PC-9 (cell line): ENCODE measurements around the gene WNT7A. TPM values are rescaled to one million over a fixed set of nuclear protein-coding genes. Genes with fewer than 3 reads are reported as not detected.
A peak's percentile ranks its signal among the peaks of the same experiment; 100 is the strongest.

Experiments
- BruUV-seq: library from RNA; stranded (reverse); fragments of 400-500 nt; replicated peaks from 2 replicates; lab custom pipeline; 2021; lab: Mats Ljungman, UMichigan
- CTCF ChIA-PET: fragments of 300-600 bp; sonication (Branson Sonifier 250); formaldehyde crosslinking; loops from one replicate; lab custom pipeline; 2022; ENCODE audit warnings: antibody characterized with exemption; lab: Charles Lee
- POLR2A ChIA-PET: fragments of 300-600 bp; sonication (Branson Sonifier 250); formaldehyde crosslinking; loops from one replicate; lab custom pipeline; 2022; ENCODE audit warnings: antibody characterized with exemption; ENCODE audit not compliant: unreplicated experiment; lab: Charles Lee
- DNase-seq, 2 experiments: peaks; one replicate each; pipeline versions ENCODE4 v3.0.0 to v3.0.0-alpha.2; 2015 to 2022; ENCODE audit warnings: mixed read lengths in 1 of 2
- H2AFZ ChIP-seq: fragments of 200-600 bp; sonication (generic); 2 replicates; pipeline ENCODE4 v1.8.1; 2017; ENCODE audit warnings: antibody characterized with exemption
- H3F3A ChIP-seq: fragments of 200-600 bp; sonication (generic); 2 replicates; pipeline ENCODE4 v1.8.1; 2017; ENCODE audit warnings: antibody characterized with exemption, mild to moderate bottlenecking, low read depth; ENCODE audit not compliant: insufficient read depth
- H3K27ac ChIP-seq: fragments of 200-600 bp; sonication (generic); 2 replicates; pipeline ENCODE4 v1.6.1; 2016; ENCODE audit warnings: mixed run types
- H3K27me3 ChIP-seq: fragments of 200-600 bp; sonication (generic); 2 replicates; pipeline ENCODE4 v1.6.1; 2016; ENCODE audit warnings: low read depth, mixed run types; ENCODE audit not compliant: insufficient read depth
- H3K36me3 ChIP-seq: fragments of 200-600 bp; sonication (generic); 2 replicates; pipeline ENCODE4 v1.6.1; 2016; ENCODE audit warnings: low read depth, mixed run types
- H3K4me1 ChIP-seq: fragments of 200-600 bp; sonication (generic); replicated peaks from 2 replicates; pipeline ENCODE4 v1.6.1; 2016; ENCODE audit warnings: mixed run types; ENCODE audit not compliant: insufficient read depth
- H3K4me2 ChIP-seq: fragments of 200-600 bp; sonication (generic); 2 replicates; pipeline ENCODE4 v1.6.1; 2017; ENCODE audit warnings: mixed run types
- H3K4me3 ChIP-seq: fragments of 200-600 bp; sonication (generic); 2 replicates; pipeline ENCODE4 v1.6.1; 2016; ENCODE audit warnings: mixed run types
- H3K79me2 ChIP-seq: fragments of 200-600 bp; sonication (generic); 2 replicates; pipeline ENCODE4 v1.6.1; 2017; ENCODE audit warnings: low read depth, mixed run types
- H3K9me2 ChIP-seq: fragments of 200-600 bp; sonication (generic); 2 replicates; pipeline ENCODE4 v1.8.1; 2017; ENCODE audit warnings: mild to moderate bottlenecking; ENCODE audit not compliant: insufficient read depth
- H3K9me3 ChIP-seq: fragments of 200-600 bp; sonication (generic); 2 replicates; pipeline ENCODE4 v1.8.1; 2016; ENCODE audit warnings: low read depth; ENCODE audit not compliant: insufficient read depth
- H4K20me1 ChIP-seq: fragments of 200-600 bp; sonication (generic); 2 replicates; pipeline ENCODE4 v1.8.1; 2017; ENCODE audit not compliant: insufficient read depth
- EZH2 ChIP-seq: fragments of 200-600 bp; sonication (generic); IDR thresholded peaks from 2 replicates; pipeline ENCODE4 v1.8.0; 2017; ENCODE audit warnings: antibody characterized with exemption, low read depth
- intact Hi-C: fragments of 100-400 bp; cut with micrococcal nuclease; formaldehyde crosslinking; loops from one replicate; pipeline ENCODE4 v1.10.0; 2022; ENCODE audit not compliant: unreplicated experiment
- total RNA-seq: library from RNA; stranded (reverse); gene quantifications from 2 replicates; pipeline ENCODE4 v1.2.3, GENCODE V29; 2021
- TF ChIP-seq, protein P1 (sequence below): fragments of 200-600 bp; sonication (generic); conservative IDR thresholded peaks from 2 replicates; pipeline ENCODE4 v1.6.1; 2017; ENCODE audit warnings: mixed run types, antibody characterized with exemption, mild to moderate bottlenecking, moderate library complexity

The WNT7A gene
- total RNA-seq, 1 experiment from 2014 or later, result 6.3 TPM

DNA sequence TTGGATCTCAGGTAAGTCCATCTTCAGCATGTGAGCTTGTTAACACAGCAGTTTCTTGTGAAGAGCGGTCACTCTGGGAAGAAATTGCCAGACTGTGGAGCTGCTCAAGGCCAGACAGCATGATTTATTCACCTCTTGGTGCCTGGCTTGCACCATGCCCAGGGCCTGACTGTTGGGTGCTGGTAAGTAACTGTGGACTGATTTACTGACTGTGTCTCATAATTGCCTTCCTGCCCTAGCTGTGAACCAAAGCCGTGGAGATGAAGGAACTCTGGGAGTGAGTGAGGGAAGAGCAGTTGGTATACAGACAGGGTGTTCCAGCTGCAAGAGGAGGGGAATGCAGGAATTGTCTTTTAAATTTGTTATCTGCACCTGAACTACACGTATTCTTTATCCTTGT, 18.5 kb upstream of the WNT7A start:
- Histone ChIP-seq H3K4me2 (no peak overlapping the region), H2AFZ (no peak overlapping the region), H3K79me2 (no peaks in the 10 kb centered on the region), H3K4me3 (no peak overlapping the region), H3K27ac (no peak overlapping the region), H3K9me3 (peaks cover 23% of the 10 kb centered on the region), H3K36me3 (no peaks in the 10 kb centered on the region), H3F3A (peaks cover 9% of the 10 kb centered on the region; the same call in 1 of the 2 replicates), H3K9me2 (no peaks in the 10 kb centered on the region), H4K20me1 (no peaks in the 10 kb centered on the region), H3K27me3 (no peaks in the 10 kb centered on the region), H3K4me1 (peaks cover 9% of the 10 kb centered on the region; the same call in 1 of the 2 replicates)
- BruUV-seq, result no TSS peak
- DNase-seq, result no peak
- intact Hi-C loops, result loop anchor here (5.0 kb wide), 3 partner anchors 119 to 879 kb away; partner anchors contain the start of genes LSM3 and XPC
- ChIA-PET CTCF (no interaction called here), POLR2A (no interaction called here)
- TF ChIP-seq EZH2, result no peak
- TF ChIP-seq, protein P1, sequence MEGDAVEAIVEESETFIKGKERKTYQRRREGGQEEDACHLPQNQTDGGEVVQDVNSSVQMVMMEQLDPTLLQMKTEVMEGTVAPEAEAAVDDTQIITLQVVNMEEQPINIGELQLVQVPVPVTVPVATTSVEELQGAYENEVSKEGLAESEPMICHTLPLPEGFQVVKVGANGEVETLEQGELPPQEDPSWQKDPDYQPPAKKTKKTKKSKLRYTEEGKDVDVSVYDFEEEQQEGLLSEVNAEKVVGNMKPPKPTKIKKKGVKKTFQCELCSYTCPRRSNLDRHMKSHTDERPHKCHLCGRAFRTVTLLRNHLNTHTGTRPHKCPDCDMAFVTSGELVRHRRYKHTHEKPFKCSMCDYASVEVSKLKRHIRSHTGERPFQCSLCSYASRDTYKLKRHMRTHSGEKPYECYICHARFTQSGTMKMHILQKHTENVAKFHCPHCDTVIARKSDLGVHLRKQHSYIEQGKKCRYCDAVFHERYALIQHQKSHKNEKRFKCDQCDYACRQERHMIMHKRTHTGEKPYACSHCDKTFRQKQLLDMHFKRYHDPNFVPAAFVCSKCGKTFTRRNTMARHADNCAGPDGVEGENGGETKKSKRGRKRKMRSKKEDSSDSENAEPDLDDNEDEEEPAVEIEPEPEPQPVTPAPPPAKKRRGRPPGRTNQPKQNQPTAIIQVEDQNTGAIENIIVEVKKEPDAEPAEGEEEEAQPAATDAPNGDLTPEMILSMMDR, result no peak

DNA sequence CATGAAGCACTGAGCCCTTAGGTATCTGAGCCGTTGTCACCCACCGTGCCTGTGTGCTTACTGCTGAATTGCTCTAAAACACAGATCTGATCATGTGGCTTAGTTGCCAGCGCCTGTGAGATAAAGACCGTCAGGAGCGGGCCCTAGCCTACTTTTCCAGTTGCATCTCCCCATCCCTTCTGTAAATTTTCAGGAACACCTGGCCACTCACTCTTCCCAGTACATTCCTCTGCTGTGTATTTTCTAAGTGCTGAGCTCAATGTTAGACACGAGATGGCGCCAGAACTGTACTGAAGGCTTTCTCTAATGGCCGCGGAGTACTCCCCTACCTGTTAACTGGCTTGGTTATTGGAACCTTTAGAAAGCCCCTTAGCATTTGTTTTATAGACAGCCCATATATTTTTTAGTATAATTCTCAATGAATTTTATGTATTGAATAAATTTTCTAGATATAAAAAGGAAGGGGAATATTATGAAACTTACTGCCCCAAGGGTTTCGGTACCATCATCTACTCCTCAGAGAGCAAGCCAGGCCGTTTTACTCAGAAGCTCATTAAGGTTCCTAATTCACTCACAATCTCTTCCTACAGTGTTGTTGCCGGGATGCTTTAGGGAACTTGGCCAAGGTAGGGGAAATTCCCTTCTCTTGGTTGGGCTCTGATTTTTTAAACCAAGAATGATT, 16.7 kb upstream of the WNT7A start:
- Histone ChIP-seq H3K4me1 (peaks cover 9% of the 10 kb centered on the region; the same call in 1 of the 2 replicates), H3K36me3 (no peaks in the 10 kb centered on the region), H3K79me2 (no peaks in the 10 kb centered on the region), H3K9me2 (no peaks in the 10 kb centered on the region), H3K27ac (no peak overlapping the region), H3K4me2 (peak overlapping the region; percentile 99), H3K9me3 (peaks cover 13% of the 10 kb centered on the region), H4K20me1 (no peaks in the 10 kb centered on the region), H3K27me3 (no peaks in the 10 kb centered on the region), H3F3A (peaks cover 9% of the 10 kb centered on the region; the same call in 1 of the 2 replicates), H2AFZ (no peak overlapping the region), H3K4me3 (peak overlapping the region; percentile 96; the same call in 1 of the 2 replicates)
- CTCF ChIA-PET, result interaction anchor here (0.6 to 1.9 kb wide), 7 partner anchors 218 to 652 kb away, joined by 3 to 27 read pairs (median 4); partner anchors contain the start of genes LSM3 and XPC
- TF ChIP-seq, protein P1, result peak; percentile 94
- TF ChIP-seq EZH2, result no peak
- DNase-seq, result peak; percentile 58 to 64
- BruUV-seq, result no TSS peak
- intact Hi-C loops, result loop anchor here (1.0 to 5.0 kb wide), 9 partner anchors 121 to 1024 kb away; partner anchors contain the start of genes LSM3 and XPC
- POLR2A ChIA-PET, result interaction anchor here (0.6 kb wide), 1 partner anchor 267 kb away, joined by 5 read pairs; no protein-coding TSS in a partner anchor

DNA sequence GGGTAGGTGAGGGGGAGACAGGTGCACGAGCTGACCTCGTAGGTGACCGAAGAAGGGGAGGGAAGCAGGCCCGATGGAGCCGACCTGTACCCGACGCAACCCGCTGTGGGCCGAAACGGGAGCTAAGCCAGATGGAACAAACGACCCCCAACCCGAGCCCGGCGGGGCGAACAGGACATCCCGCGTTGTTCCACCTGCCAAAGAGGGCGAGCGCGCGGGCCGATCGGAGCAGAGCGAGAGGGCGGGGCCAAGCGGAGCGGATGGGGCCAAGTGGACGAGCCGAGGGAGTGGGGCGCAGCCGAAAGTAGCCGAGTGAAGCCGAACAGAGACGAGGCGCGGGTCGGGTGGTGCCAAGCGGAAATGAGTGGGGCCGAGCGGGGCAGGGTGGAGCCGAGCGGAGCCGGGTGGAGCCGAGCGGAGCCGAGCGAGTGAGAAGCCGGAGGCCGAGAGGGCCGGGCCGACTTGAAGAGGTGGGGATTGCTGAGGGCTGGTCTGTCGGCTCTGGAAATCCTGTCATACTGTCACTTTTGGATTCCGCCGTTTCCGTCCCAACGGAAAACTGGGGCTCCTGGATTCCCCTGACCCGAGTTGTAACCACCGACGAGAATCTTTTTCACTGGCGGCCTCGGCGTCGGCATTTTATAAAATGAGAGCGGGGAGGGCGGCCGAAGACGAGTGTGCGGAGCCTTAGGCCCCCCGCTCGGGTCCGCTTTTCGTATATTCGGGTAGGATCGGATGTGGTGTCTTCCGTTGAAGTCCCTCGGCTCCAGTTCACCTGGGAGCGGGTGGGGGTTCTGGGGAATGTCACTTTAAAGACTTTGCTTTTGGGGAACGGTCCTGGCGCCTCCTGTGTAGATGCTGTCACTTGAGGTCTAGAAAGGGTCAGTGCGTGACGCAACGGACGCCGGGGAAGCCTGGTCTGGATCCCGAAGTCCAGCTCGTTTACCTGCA, 15.6 kb upstream of the WNT7A start:
- ChIA-PET POLR2A (interaction anchor here (0.5 to 0.6 kb wide), 2 partner anchors 219 to 886 kb away, joined by 3 read pairs; no protein-coding TSS in a partner anchor), CTCF (interaction anchor here (0.5 to 1.9 kb wide), 3 partner anchors 219 to 1338 kb away, joined by 3 to 27 read pairs (median 5); partner anchors contain the start of gene MKRN2)
- TF ChIP-seq EZH2, result no peak
- TF ChIP-seq, protein P1, result no peak
- H3K9me2 ChIP-seq, result no peaks in the 10 kb centered on the region
- peaks cover 9% of the 10 kb centered on the region; the same call in 1 of the 2 replicates for H3F3A ChIP-seq
- H3K27me3 ChIP-seq, result no peaks in the 10 kb centered on the region
- no peaks in the 10 kb centered on the region for H3K36me3 ChIP-seq
- peak overlapping the region; percentile 99 for H3K4me2 ChIP-seq
- peaks cover 17% of the 10 kb centered on the region for H3K4me1 ChIP-seq
- H4K20me1 ChIP-seq, result no peaks in the 10 kb centered on the region
- intact Hi-C loops, result loop anchor here (1.0 to 5.0 kb wide), 9 partner anchors 122 to 1025 kb away; partner anchors contain the start of genes LSM3 and XPC
- peak overlapping the region; percentile 99 for H2AFZ ChIP-seq
- peak; percentile 75 to 95 for DNase-seq
- H3K9me3 ChIP-seq, result peaks cover 3% of the 10 kb centered on the region; the same call in 1 of the 2 replicates
- no peaks in the 10 kb centered on the region for H3K79me2 ChIP-seq
- no TSS peak for BruUV-seq
- H3K27ac ChIP-seq, result no peak overlapping the region
- H3K4me3 ChIP-seq, result peak overlapping the region; percentile 96
